Upper lobe of left lung (tissue), 6 donors: ENCODE measurements around the gene MUC5B. TPM values are rescaled to one million over a fixed set of nuclear protein-coding genes. Genes with fewer than 3 reads are reported as not detected.

Experiments
- ATAC-seq, 2 donors: fragments of 200-7000 bp; cut with Tn5 transposase; one replicate each; pipeline ENCODE4 v1.9.1; 2022; ENCODE audit warnings: mild to moderate bottlenecking in 2 of 2, moderate library complexity in 2 of 2; ENCODE audit not compliant: low FRiP score in 2 of 2
- DNase-seq, 2 donors: peaks; one replicate each; pipeline ENCODE4 v3.0.0-alpha.2; 2019 to 2020
- H3K27ac ChIP-seq, 4 donors: fragments of 200-600 bp; sonication (generic); one replicate each; pipeline ENCODE4 v1.5.1; 2016 to 2019
- H3K27me3 ChIP-seq, 4 donors: fragments of 200-600 bp; sonication (generic); one replicate each; pipeline ENCODE4 v1.5.1; 2017 to 2019
- H3K36me3 ChIP-seq, 4 donors: fragments of 200-600 bp; sonication (generic); one replicate each; pipeline ENCODE4 v1.5.1; 2016 to 2019
- H3K4me1 ChIP-seq, 4 donors: fragments of 200-600 bp; sonication (generic); one replicate each; pipeline ENCODE4 v1.5.1; 2018 to 2019
- H3K4me3 ChIP-seq, 4 donors: fragments of 200-600 bp; sonication (generic); one replicate each; pipeline ENCODE4 v1.5.1; 2017 to 2019; ENCODE audit warnings: mild to moderate bottlenecking in 2 of 4, moderate library complexity in 1 of 4
- H3K9me3 ChIP-seq, 4 donors: fragments of 200-600 bp; sonication (generic); one replicate each; pipeline ENCODE4 v1.5.1; 2018 to 2019
- CTCF ChIP-seq, 6 experiments: fragments of 450-650 bp in 4 of 6; fragments of 200-600 bp in 2 of 6; sonication (generic) in 2 of 6; IDR thresholded peaks; one replicate each; pipeline ENCODE4 v1.5.1; 2016 to 2019; ENCODE audit warnings: antibody characterized with exemption in 6 of 6
- EP300 ChIP-seq, 4 donors: sonication (generic); formaldehyde crosslinking; IDR thresholded peaks; one replicate each; pipeline ENCODE4 v1.5.1; 2017; ENCODE audit warnings: antibody characterized with exemption in 4 of 4, control low read depth in 2 of 4
- POLR2A ChIP-seq, 4 donors: fragments of 450-650 bp; IDR thresholded peaks; one replicate each; pipeline ENCODE4 v1.5.1; 2016 to 2017; ENCODE audit warnings: antibody characterized with exemption in 4 of 4, mild to moderate bottlenecking in 2 of 4
- POLR2AphosphoS5 ChIP-seq, 2 donors: sonication (generic); formaldehyde crosslinking; IDR thresholded peaks; one replicate each; pipeline ENCODE4 v1.5.1; 2017; ENCODE audit warnings: antibody characterized with exemption in 2 of 2
- WGBS, 2 donors: methylation state at CpG; one replicate each; pipeline ENCODE4 v1.1.5; 2017 to 2018; 5-methylcytosine and 5-hydroxymethylcytosine counted together
- total RNA-seq, 6 donors: library from RNA; depleted of rRNA in 4 of 6; stranded (reverse); fragments of >200 nt in 4 of 6; gene quantifications; one replicate each; pipeline versions ENCODE4 v1.1.0 to v1.2.1, GENCODE V29; 2016 to 2021
- donor health status: DM: no; HTN: no; CAD: no; lungs with moderate emphysema.
- donor health status: DM: no; HTN: yes; CAD: no; lungs with severe emphysema.

The MUC5B gene
- total RNA-seq, 6 donors from 2014 or later: 3.2 to 54.5 (median 16.2) TPM

GRCh38 chr11:1306186-1307162 is 83.6 kb downstream of the MUC5B start:
- 91 to 93% methylated on average over 27 to 30 of the region's 30 CpGs for WGBS, 2 donors

GRCh38 chr11:1307163-1307870 is 84.5 kb downstream of the MUC5B start:
- 63 to 67% methylated on average over 20 to 21 of the region's 21 CpGs for WGBS, 2 donors
- Histone ChIP-seq H3K4me1 (peaks cover 70 to 76% (median 74%) of the 10 kb centered on the region in 4 donors), H3K36me3 (peaks cover 0 to 12% (median 3%) of the 10 kb centered on the region in 4 donors), H3K4me3 (peak overlapping the region in 1 of 4 donors; percentile 97), H3K27ac (peak overlapping the region in 3 of 4 donors; percentile 11 to 81 (median 76)), H3K27me3 (no peaks in the 10 kb centered on the region), H3K9me3 (no peaks in the 10 kb centered on the region)
- ATAC-seq (no peak), DNase-seq (peak; percentile 50 to 58)
- TF ChIP-seq EP300 (IDR thresholded peaks at IDR 0.05) (no peak), POLR2AphosphoS5 (IDR thresholded peaks at IDR 0.05) (no peak), POLR2A (IDR thresholded peaks at IDR 0.05) (no peak), CTCF (IDR thresholded peaks at IDR 0.05) (no peak)

More at GRCh38 chr11:1306186-1307162, 83.6 kb downstream of the MUC5B start:
- Histone ChIP-seq H3K27me3 (no peaks in the 10 kb centered on the region), H3K36me3 (peaks cover 0 to 12% (median 3%) of the 10 kb centered on the region in 4 donors), H3K4me1 (peaks cover 79 to 85% (median 82%) of the 10 kb centered on the region in 4 donors), H3K4me3 (no peak overlapping the region), H3K27ac (peak overlapping the region in 3 of 4 donors; percentile 11 to 81 (median 76)), H3K9me3 (no peaks in the 10 kb centered on the region)
- no peak for ATAC-seq
- DNase-seq: peak in 1 of 2 donors; percentile 42
- TF ChIP-seq POLR2AphosphoS5 (IDR thresholded peaks at IDR 0.05) (no peak), EP300 (IDR thresholded peaks at IDR 0.05) (no peak), POLR2A (IDR thresholded peaks at IDR 0.05) (no peak), CTCF (IDR thresholded peaks at IDR 0.05) (no peak)

GRCh38 chr11:1307998-1308742 is 85.3 kb downstream of the MUC5B start:
- DNase-seq (no peak), ATAC-seq (no peak)
- no peaks in the 10 kb centered on the region for H3K9me3 ChIP-seq
- H3K4me3 ChIP-seq: peak overlapping the region; percentile 62 to 97 (median 88)
- peak overlapping the region in 3 of 4 donors; percentile 37 to 95 (median 91) for H3K27ac ChIP-seq
- H3K36me3 ChIP-seq: peaks cover 0 to 12% (median 3%) of the 10 kb centered on the region in 4 donors
- peaks cover 62 to 68% (median 65%) of the 10 kb centered on the region in 4 donors for H3K4me1 ChIP-seq
- WGBS, 2 donors: 75 to 77% methylated on average over 21 of the region's 21 CpGs
- no peaks in the 10 kb centered on the region for H3K27me3 ChIP-seq
- TF ChIP-seq POLR2A (IDR thresholded peaks at IDR 0.05): no peak
- no peak for TF ChIP-seq EP300 (IDR thresholded peaks at IDR 0.05)
- no peak for TF ChIP-seq POLR2AphosphoS5 (IDR thresholded peaks at IDR 0.05)
- TF ChIP-seq CTCF (IDR thresholded peaks at IDR 0.05): no peak

- no peak for TF ChIP-seq POLR2A (IDR thresholded peaks at IDR 0.05)
- no peak for TF ChIP-seq CTCF (IDR thresholded peaks at IDR 0.05)
- no peak for TF ChIP-seq POLR2AphosphoS5 (IDR thresholded peaks at IDR 0.05)
- TF ChIP-seq EP300 (IDR thresholded peaks at IDR 0.05): no peak
- peaks cover 54 to 60% (median 58%) of the 10 kb centered on the region in 4 donors for H3K4me1 ChIP-seq
- peaks cover 0 to 12% (median 3%) of the 10 kb centered on the region in 4 donors for H3K36me3 ChIP-seq
- H3K4me3 ChIP-seq: peak overlapping the region; percentile 62 to 97 (median 88)
- DNase-seq (no peak), ATAC-seq (peak; percentile 16 to 86)
- 0 to 8% methylated on average over 1 to 27 of the region's 58 CpGs for WGBS, 2 donors
- no peaks in the 10 kb centered on the region for H3K9me3 ChIP-seq
- no peaks in the 10 kb centered on the region for H3K27me3 ChIP-seq
- H3K27ac ChIP-seq: peak overlapping the region; percentile 89 to 95 (median 92)
These were observed 86.1 kb downstream of the MUC5B start for GRCh38 chr11:1308743-1309497.
